Transverse colon (tissue), 4 donors: ENCODE measurements around the gene CAMTA1. TPM values are rescaled to one million over a fixed set of nuclear protein-coding genes. Genes with fewer than 3 reads are reported as not detected.

ENCODE experiments used
- DNase-seq: peaks from one replicate; pipeline ENCODE4 v3.0.0-alpha.2; 2019
- H3K27ac ChIP-seq, 4 donors: fragments of 200-600 bp; sonication (generic); 2 replicates each; pipeline ENCODE4 v1.5.1; 2016 to 2018; ENCODE audit warnings: inconsistent platforms in 4 of 4
- H3K27me3 ChIP-seq: fragments of 200-600 bp; sonication (generic); 2 replicates; pipeline ENCODE4 v1.5.1; 2017; ENCODE audit warnings: inconsistent platforms
- H3K36me3 ChIP-seq, 4 donors: fragments of 200-600 bp; sonication (generic); 2 replicates each; pipeline ENCODE4 v1.5.1; 2017 to 2019; ENCODE audit warnings: inconsistent platforms in 4 of 4
- H3K4me1 ChIP-seq, 4 donors: fragments of 200-600 bp; sonication (generic); 2 replicates each; pipeline ENCODE4 v1.5.1; 2017 to 2020; ENCODE audit warnings: inconsistent platforms in 4 of 4
- H3K4me3 ChIP-seq, 4 donors: fragments of 200-600 bp; sonication (generic); 1 replicate in 1 of 4; 2 replicates in 3 of 4; pipeline versions ENCODE4 v1.5.1 to v1.6.1; 2017 to 2019; ENCODE audit warnings: inconsistent platforms in 4 of 4
- H3K9me3 ChIP-seq, 2 donors: fragments of 200-600 bp; sonication (generic); 2 replicates each; pipeline ENCODE4 v1.5.1; 2017 to 2019; ENCODE audit warnings: inconsistent platforms in 2 of 2
- CTCF ChIP-seq, 5 experiments: fragments of 200-600 bp in 3 of 5; fragments of 450-650 bp in 2 of 5; sonication (generic) in 3 of 5; IDR thresholded peaks; 1 replicate in 2 of 5; 2 replicates in 3 of 5; pipeline ENCODE4 v1.5.1; 2016 to 2017; ENCODE audit warnings: antibody characterized with exemption in 5 of 5, inconsistent platforms in 3 of 5, mild to moderate bottlenecking in 2 of 5, moderate library complexity in 1 of 5
- EP300 ChIP-seq: sonication (generic); formaldehyde crosslinking; IDR thresholded peaks from one replicate; pipeline ENCODE4 v1.6.1; 2017; ENCODE audit warnings: antibody characterized with exemption, low read depth
- POLR2A ChIP-seq: fragments of 450-650 bp; IDR thresholded peaks from one replicate; pipeline ENCODE4 v1.6.1; 2016; ENCODE audit warnings: antibody characterized with exemption, mild to moderate bottlenecking, moderate library complexity
- POLR2AphosphoS5 ChIP-seq, 3 donors: sonication (generic); formaldehyde crosslinking; IDR thresholded peaks; one replicate each; pipeline ENCODE4 v1.6.1; 2016; ENCODE audit warnings: antibody characterized with exemption in 3 of 3
- WGBS, 2 donors: methylation state at CpG; one replicate each; pipeline ENCODE4 v1.1.5; 2018; ENCODE audit warnings: low coverage in 1 of 2; 5-methylcytosine and 5-hydroxymethylcytosine counted together
- in situ Hi-C, 4 donors: fragments of 200-750 bp; cut with MboI; loops; one replicate each; pipeline versions ENCODE4 v1.15.0 to v1.15.1; 2017; ENCODE audit warnings: low sequenced_read_pairs in 3 of 4, low pct_ligation_motif_present in 1 of 4, low pct_unique_long_range_greater_than_20kb in 1 of 4
- intact Hi-C: fragments of 100-400 bp; cut with DNase I; formaldehyde crosslinking; loops from one replicate; pipeline ENCODE4 v1.15.1; 2023; ENCODE audit warnings: low total_unique reads
- total RNA-seq, 4 donors: library from RNA; depleted of rRNA; stranded (reverse); fragments of >200 nt; gene quantifications; one replicate each; pipeline ENCODE4 v1.1.0, GENCODE V29; 2016

Gene CAMTA1
- total RNA-seq, 4 donors from 2014 or later: 93.8 to 268 (median 130) TPM

- no peak for DNase-seq
- Histone ChIP-seq H3K27ac (no peak overlapping the region), H3K36me3 (no peaks in the 10 kb centered on the region), H3K9me3 (no peaks in the 10 kb centered on the region), H3K4me3 (no peak overlapping the region), H3K27me3 (no peaks in the 10 kb centered on the region), H3K4me1 (peaks cover under 1 to 12% (median 7%) of the 10 kb centered on the region in 4 donors)
- WGBS, 2 donors: 82% methylated on average over 5 of the region's 5 CpGs; no CpG with 5 or more reads in 1 of the 2 donors
- in situ Hi-C loops (no loop called here), intact Hi-C loops (no loop called here)
- no peak for TF ChIP-seq POLR2AphosphoS5 (IDR thresholded peaks at IDR 0.05)
- TF ChIP-seq CTCF (IDR thresholded peaks at IDR 0.05): no peak
- no peak for TF ChIP-seq POLR2A
- TF ChIP-seq EP300: no peak
Measured at GRCh38 chr1:7475691-7476090, 690.4 kb downstream of the CAMTA1 start.

- in situ Hi-C loops (no loop called here), intact Hi-C loops (no loop called here)
- WGBS, 2 donors: 54% methylated on average over 2 of the region's 2 CpGs; no CpG with 5 or more reads in 1 of the 2 donors
Measured at GRCh38 chr1:7476402-7476801, 691.1 kb downstream of the CAMTA1 start.

GRCh38 chr1:7476861-7477547 lies 691.8 kb downstream of the CAMTA1 start:
- in situ Hi-C loops: no loop called here
- WGBS, 2 donors: 74 to 86% methylated on average over 5 to 17 of the region's 17 CpGs
- TF ChIP-seq EP300 (no peak), POLR2A (no peak), CTCF (IDR thresholded peaks at IDR 0.05) (no peak), POLR2AphosphoS5 (IDR thresholded peaks at IDR 0.05) (no peak)
- intact Hi-C loops: no loop called here
- H3K27ac ChIP-seq: peak overlapping the region in 3 of 4 donors; percentile 60 to 68 (median 65)
- no peaks in the 10 kb centered on the region for H3K36me3 ChIP-seq
- H3K4me1 ChIP-seq: no peaks in the 10 kb centered on the region
- H3K4me3 ChIP-seq: no peak overlapping the region
- no peaks in the 10 kb centered on the region for H3K9me3 ChIP-seq
- no peaks in the 10 kb centered on the region for H3K27me3 ChIP-seq
- no peak for DNase-seq

More at GRCh38 chr1:7476402-7476801, 691.1 kb downstream of the CAMTA1 start:
- Histone ChIP-seq H3K4me3 (no peak overlapping the region), H3K27ac (no peak overlapping the region), H3K9me3 (no peaks in the 10 kb centered on the region), H3K36me3 (no peaks in the 10 kb centered on the region), H3K4me1 (peaks cover 0 to 4% (median 2%) of the 10 kb centered on the region in 4 donors), H3K27me3 (no peaks in the 10 kb centered on the region)
- TF ChIP-seq EP300: no peak
- TF ChIP-seq POLR2A: no peak
- no peak for TF ChIP-seq POLR2AphosphoS5 (IDR thresholded peaks at IDR 0.05)
- no peak for TF ChIP-seq CTCF (IDR thresholded peaks at IDR 0.05)
- no peak for DNase-seq

- Histone ChIP-seq H3K9me3 (no peaks in the 10 kb centered on the region), H3K27ac (peak overlapping the region; percentile 60 to 69 (median 66)), H3K4me3 (no peak overlapping the region), H3K36me3 (no peaks in the 10 kb centered on the region), H3K27me3 (no peaks in the 10 kb centered on the region), H3K4me1 (no peaks in the 10 kb centered on the region)
- no peak for DNase-seq
- in situ Hi-C loops (no loop called here), intact Hi-C loops (no loop called here)
- TF ChIP-seq POLR2AphosphoS5 (IDR thresholded peaks at IDR 0.05) (no peak), CTCF (IDR thresholded peaks at IDR 0.05) (no peak), POLR2A (no peak), EP300 (no peak)
- 80 to 86% methylated on average over 1 to 12 of the region's 12 CpGs for WGBS, 2 donors
Measured at GRCh38 chr1:7477593-7477992, 692.3 kb downstream of the CAMTA1 start.
